NOMO-1 (cell line): ENCODE measurements around the gene HELZ2.
A peak's percentile ranks its signal among the peaks of the same experiment; 100 is the strongest.

ENCODE experiments used
- DNase-seq, 2 experiments: peaks; one replicate each; lab custom pipeline; 2025; ENCODE audit not compliant: unreplicated experiment in 2 of 2; lab: John Stamatoyannopoulos, UW

HELZ2 gene

GRCh38 chr20:63553251-63553932 lies 20.6 kb downstream of the HELZ2 start:
- DNase-seq: peak; percentile 35 to 52

GRCh38 chr20:63552481-63553249 lies 21.4 kb downstream of the HELZ2 start:
- DNase-seq: no peak

GRCh38 chr20:63551068-63551467 lies 23.0 kb downstream of the HELZ2 start:
- DNase-seq: no peak

GRCh38 chr20:63549679-63550282 lies 24.3 kb downstream of the HELZ2 start:
- no peak for DNase-seq

GRCh38 chr20:63549019-63549418 lies 25.0 kb downstream of the HELZ2 start:
- no peak for DNase-seq

- DNase-seq: no peak
Observed at GRCh38 chr20:63548542-63548941, 25.5 kb downstream of the HELZ2 start.

- DNase-seq: no peak
Observed at GRCh38 chr20:63547725-63548480, 26.1 kb downstream of the HELZ2 start, which contains the start of gene SRMS. Gene SRMS (minus strand): TSS chr20:63547749. CDS start chr20:63547463, 286 bp downstream.

GRCh38 chr20:63546956-63547724 lies 26.9 kb downstream of the HELZ2 start:
- DNase-seq: no peak

- no peak for DNase-seq
Observed at GRCh38 chr20:63546256-63546955, 27.6 kb downstream of the HELZ2 start.

- no peak for DNase-seq
Observed at GRCh38 chr20:63545814-63546213, 28.2 kb downstream of the HELZ2 start.

- no peak for DNase-seq
Observed at GRCh38 chr20:63544958-63545516, 29.0 kb downstream of the HELZ2 start.

- no peak for DNase-seq
Observed at GRCh38 chr20:63544241-63544957, 29.6 kb downstream of the HELZ2 start.

- DNase-seq: no peak
Observed at GRCh38 chr20:63543733-63544132, 30.3 kb downstream of the HELZ2 start.

- no peak for DNase-seq
Observed at GRCh38 chr20:63543131-63543530, 30.9 kb downstream of the HELZ2 start.

- DNase-seq: no peak
Observed at GRCh38 chr20:63542696-63543095, 31.3 kb downstream of the HELZ2 start.

GRCh38 chr20:63542031-63542559 lies 31.9 kb downstream of the HELZ2 start:
- DNase-seq: peak; percentile 58 to 60

GRCh38 chr20:63541371-63541770 lies 32.7 kb downstream of the HELZ2 start:
- no peak for DNase-seq

GRCh38 chr20:63540417-63541186 lies 33.4 kb downstream of the HELZ2 start:
- no peak for DNase-seq
